ENCODE data around the gene FHOD1. TPM values are rescaled to one million over a fixed set of nuclear protein-coding genes. Genes with fewer than 3 reads are reported as not detected.
A peak's percentile ranks its signal among the peaks of the same experiment; 100 is the strongest.

FHOD1 gene
- total and polyA plus RNA-seq, 2 of the 13 experiments (the other 11 are each of a cell fraction or from before 2014, with no cell fraction given): 20.0 to 20.8 TPM

- no peak for TF ChIP-seq RERE (CRISPR knock-in tag; IDR thresholded peaks at IDR 0.05; ENCODE audit: low read depth)
- TF ChIP-seq PHF20 (CRISPR knock-in tag; IDR thresholded peaks at IDR 0.05): no peak
- TF ChIP-seq SIX1 (CRISPR knock-in tag; IDR thresholded peaks at IDR 0.05; ENCODE audit: borderline replicate concordance): 0 out of 2 replicates have a peak, but pooled peaks have one; percentile 28
- TF ChIP-seq E2F1 (CRISPR knock-in tag; IDR thresholded peaks at IDR 0.05): peak; percentile 90
- no peak for TF ChIP-seq POGZ (CRISPR knock-in tag; IDR thresholded peaks at IDR 0.05)
- peak; percentile 88; the same call in 1 of the 2 replicates for TF ChIP-seq ZNF816 (CRISPR knock-in tag; IDR thresholded peaks at IDR 0.05; ENCODE audit: borderline replicate concordance)
- TF ChIP-seq HOXA5 (CRISPR knock-in tag; IDR thresholded peaks at IDR 0.05): no peak
- TF ChIP-seq SAFB2 (CRISPR knock-in tag; IDR thresholded peaks at IDR 0.05; ENCODE audit: borderline replicate concordance, low read depth): no peak
- peak; percentile 67; the same call in 1 of the 2 replicates for TF ChIP-seq ZFY (CRISPR knock-in tag; IDR thresholded peaks at IDR 0.05)
- TF ChIP-seq IRF9 (CRISPR knock-in tag; IDR thresholded peaks at IDR 0.05; ENCODE audit: borderline replicate concordance): no peak
- 0 out of 2 replicates have a peak, but pooled peaks have one; percentile 46 for TF ChIP-seq ZNF550 (CRISPR knock-in tag; IDR thresholded peaks at IDR 0.05; ENCODE audit: borderline replicate concordance)
- no peak for TF ChIP-seq PHF5A (CRISPR knock-in tag; IDR thresholded peaks at IDR 0.05; ENCODE audit: low read depth, unreplicated experiment)
- no peak for TF ChIP-seq TRIM22 (IDR thresholded peaks at IDR 0.05)
- TF ChIP-seq NFE2L2 (IDR thresholded peaks at IDR 0.05; ENCODE audit: low read length): no peak
- TF ChIP-seq FLYWCH1 (CRISPR knock-in tag; IDR thresholded peaks at IDR 0.05): no peak
These were observed at the start of gene FHOD1 (continued) for GRCh38 chr16:67247192-67248072.
